HG02642 (cell line): Measurements from ENCODE around the gene CDC42EP2.
"Not testable (repeated sequence)": the region's sequence is repeated elsewhere in the genome, so short reads cannot be mapped to it uniquely, and the experiment has no call there.

Experiments
- ATAC-seq: cut with Tn5 transposase; IDR thresholded peaks from one replicate; pipeline ENCODE4 v1.9.1; 2021; ENCODE audit warnings: mild to moderate bottlenecking; ENCODE audit not compliant: unreplicated experiment, poor library complexity

Gene CDC42EP2

GRCh38 chr11:65317025-65317786, 2.5 kb downstream of the CDC42EP2 start:
- no peak for ATAC-seq

GRCh38 chr11:65320386-65321075, 5.9 kb downstream of the CDC42EP2 start:
- no peak for ATAC-seq

- ATAC-seq, result no peak
Observed at GRCh38 chr11:65321076-65321475, 6.4 kb downstream of the CDC42EP2 start.

- ATAC-seq, result no peak
Observed at GRCh38 chr11:65321828-65322485, 7.3 kb downstream of the CDC42EP2 start.

GRCh38 chr11:65323813-65324212, 9.1 kb downstream of the CDC42EP2 start:
- ATAC-seq, result no peak

- no peak for ATAC-seq
Observed at GRCh38 chr11:65325435-65325834, 10.8 kb downstream of the CDC42EP2 start.

- no peak for ATAC-seq
Observed at GRCh38 chr11:65327021-65327420, 12.4 kb downstream of the CDC42EP2 start.

- no peak for ATAC-seq
Observed at GRCh38 chr11:65329478-65329877, 14.8 kb downstream of the CDC42EP2 start.

- ATAC-seq, result no peak
Observed at GRCh38 chr11:65329944-65330403, 15.3 kb downstream of the CDC42EP2 start.

- ATAC-seq, result no peak
Observed at GRCh38 chr11:65330544-65330943, 15.9 kb downstream of the CDC42EP2 start.

GRCh38 chr11:65332591-65332990, 17.9 kb downstream of the CDC42EP2 start:
- ATAC-seq, result not testable (repeated sequence)

- ATAC-seq, result no peak
Observed at GRCh38 chr11:65334696-65335295, 20.1 kb downstream of the CDC42EP2 start.

GRCh38 chr11:65338676-65339075, 24.0 kb downstream of the CDC42EP2 start:
- ATAC-seq, result no peak

- ATAC-seq, result no peak
Observed at GRCh38 chr11:65340226-65340625, 25.6 kb downstream of the CDC42EP2 start.

GRCh38 chr11:65341856-65342255, 27.2 kb downstream of the CDC42EP2 start:
- no peak for ATAC-seq

GRCh38 chr11:65351511-65351910, 36.8 kb downstream of the CDC42EP2 start:
- no peak for ATAC-seq

GRCh38 chr11:65352783-65353182, 38.1 kb downstream of the CDC42EP2 start:
- ATAC-seq, result no peak

- no peak for ATAC-seq
Observed at GRCh38 chr11:65353376-65353775, 38.7 kb downstream of the CDC42EP2 start.

GRCh38 chr11:65353900-65354264, 39.2 kb downstream of the CDC42EP2 start:
- ATAC-seq, result no peak

- peak; percentile 85 for ATAC-seq
Observed at GRCh38 chr11:65354265-65355012, 39.8 kb downstream of the CDC42EP2 start, which contains the start of gene TIGD3. Gene TIGD3, plus strand, starts transcription at chr11:65354751. Its CDS starts 1,058 bp downstream, at chr11:65355809.
